K562 (cell line): ENCODE data around the gene TMSB10. TPM values are rescaled to one million over a fixed set of nuclear protein-coding genes. Genes with fewer than 3 reads are reported as not detected.

ENCODE experiments used
- CREB1 ChIP-seq, 2 experiments: sonication (generic) in 1 of 2; formaldehyde crosslinking in 1 of 2; IDR thresholded peaks; 2 replicates each; pipeline versions ENCODE4 v1.6.1 to v1.8.0; 2012 to 2022; ENCODE audit warnings: inconsistent platforms in 1 of 2, mild to moderate bottlenecking in 1 of 2, missing genetic modification reagents in 1 of 2, moderate library complexity in 1 of 2
- E2F1 ChIP-seq: sonication (generic); formaldehyde crosslinking; IDR thresholded peaks from 2 replicates; pipeline ENCODE4 v1.8.1; 2023; ENCODE audit warnings: mild to moderate bottlenecking, missing genetic modification reagents, moderate library complexity
- HMGN3 ChIP-seq: IDR thresholded peaks from 2 replicates; pipeline ENCODE4 v1.6.1; 2011; ENCODE audit warnings: borderline replicate concordance, low read depth, mild to moderate bottlenecking, mixed read lengths, low read length; ENCODE audit not compliant: insufficient read length; ENCODE audit errors: extremely low read depth
- JUN ChIP-seq, 2 experiments: sonication (generic) in 1 of 2; formaldehyde crosslinking in 1 of 2; IDR thresholded peaks; 2 replicates each; pipeline versions ENCODE4 v1.6.1 to v1.8.0; 2012 to 2022; ENCODE audit warnings: borderline replicate concordance in 2 of 2, mild to moderate bottlenecking in 2 of 2, improper control_type of control experiment in 1 of 2, low read depth in 1 of 2, low read length in 1 of 2, missing genetic modification reagents in 1 of 2
- MCM5 ChIP-seq: fragments of 450-650 bp; IDR thresholded peaks from 2 replicates; pipeline ENCODE4 v1.6.1; 2016; ENCODE audit warnings: low read depth
- PPARD ChIP-seq: fragments of 250-450 bp; sonication (Bioruptor Pico); IDR thresholded peaks from 2 replicates; pipeline ENCODE4 v1.8.0; 2022; ENCODE audit warnings: inconsistent platforms, mild to moderate bottlenecking, moderate library complexity
- ZKSCAN3 ChIP-seq: fragments of 250-450 bp; sonication (Bioruptor Pico); IDR thresholded peaks from 2 replicates; pipeline ENCODE4 v1.4.0; 2020
- ZNF146 ChIP-seq: IDR thresholded peaks from one replicate; pipeline ENCODE4 v1.6.1; 2018; ENCODE audit warnings: missing compliant biosample characterization; ENCODE audit not compliant: unreplicated experiment
- ZNF175 ChIP-seq: fragments of 200-800 bp; sonication (Bioruptor generic); IDR thresholded peaks from 2 replicates; pipeline ENCODE4 v1.6.1; 2016; ENCODE audit warnings: low read depth, mild to moderate bottlenecking, missing genetic modification characterization, missing compliant biosample characterization
- ZNF282 ChIP-seq: sonication (generic); formaldehyde crosslinking; IDR thresholded peaks from 2 replicates; pipeline ENCODE4 v1.8.1; 2023; ENCODE audit warnings: missing genetic modification reagents
- ZNF518B ChIP-seq: fragments of 250-450 bp; sonication (Bioruptor Pico); IDR thresholded peaks from 2 replicates; pipeline ENCODE4 v1.5.0; 2021; ENCODE audit warnings: mild to moderate bottlenecking, moderate library complexity
- ZNF57 ChIP-seq: fragments of 450-650 bp; formaldehyde crosslinking; IDR thresholded peaks from 2 replicates; pipeline ENCODE4 v1.4.0; 2020; ENCODE audit warnings: mild to moderate bottlenecking, moderate library complexity
- polyA plus RNA-seq, 8 experiments: library from polyadenylated mRNA; depleted of rRNA in 4 of 8; stranded (reverse) in 5 of 8; unstranded in 3 of 8; fragments of >200 nt; fragmentation: Nextera tagmentation in 2 of 8; fragmentation: Illumina TruSeq in 1 of 8; extraction: Ambion mirVana in 2 of 8; extraction: Trizol in 1 of 8; gene quantifications; 2 replicates each; pipeline versions ENCODE4 v1.2.1 to v1.2.3, GENCODE V29; 2011 to 2014; ENCODE audit warnings: inconsistent platforms in 1 of 8, missing spikeins in 1 of 8
- total RNA-seq, 7 experiments: library from RNA; depleted of rRNA in 6 of 7; stranded (reverse); fragments of >200 nt in 6 of 7; fragmentation: Illumina TruSeq in 2 of 7; extraction: Trizol in 2 of 7; gene quantifications; 2 replicates each; pipeline versions ENCODE4 v1.2.1 to v1.2.3, GENCODE V29; 2011 to 2021; ENCODE audit warnings: low replicate concordance in 1 of 7
- TF ChIP-seq, protein P1 (sequence below): IDR thresholded peaks from 2 replicates; pipeline ENCODE4 v1.6.1; 2011; ENCODE audit not compliant: insufficient read length; ENCODE audit errors: extremely low read depth

Gene TMSB10
- total and polyA plus RNA-seq, 9 of the 15 experiments (the other 6 are each of a cell fraction or from before 2014, with no cell fraction given), result 382 to 2,226 (median 959) TPM

DNA sequence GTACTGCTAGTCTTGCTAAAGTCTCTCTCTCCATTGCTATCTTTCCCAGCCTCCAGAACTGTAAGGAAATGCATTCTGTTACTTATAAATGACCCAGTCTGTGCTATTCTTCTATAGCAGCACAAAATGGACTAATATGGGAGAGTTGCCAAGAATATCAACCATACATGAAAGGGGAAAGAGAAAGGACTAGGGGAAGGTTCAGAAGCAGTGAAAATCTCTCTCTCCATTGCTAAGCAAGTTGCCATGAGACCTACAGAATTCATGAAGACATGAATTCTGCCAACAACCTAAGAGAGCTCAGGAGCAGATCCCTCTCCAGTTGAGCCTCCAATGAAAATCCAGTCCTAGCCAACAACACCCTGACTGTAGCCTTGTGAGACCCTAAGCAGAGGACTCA is 21.0 kb upstream of the TMSB10 start (continued):
- TF ChIP-seq ZNF518B (CRISPR knock-in tag), result no peak
- TF ChIP-seq ZNF146 (CRISPR knock-in tag), result no peak
- no peak for TF ChIP-seq HMGN3
- TF ChIP-seq PPARD (CRISPR knock-in tag), result no peak
- no peak for TF ChIP-seq E2F1 (CRISPR knock-in tag)
- TF ChIP-seq JUN (IDR thresholded peaks at IDR 0.05; ENCODE audit: borderline replicate concordance, low read depth, low read length), result no peak
- TF ChIP-seq JUN (CRISPR knock-in tag; IDR thresholded peaks at IDR 0.05; ENCODE audit: borderline replicate concordance), result no peak
- TF ChIP-seq CREB1 (IDR thresholded peaks at IDR 0.05), result no peak
- no peak for TF ChIP-seq CREB1 (CRISPR knock-in tag; IDR thresholded peaks at IDR 0.05)
- TF ChIP-seq ZNF282 (CRISPR knock-in tag), result no peak
- TF ChIP-seq MCM5, result no peak
- TF ChIP-seq ZNF175 (CRISPR knock-in tag), result no peak
- TF ChIP-seq, protein P1, sequence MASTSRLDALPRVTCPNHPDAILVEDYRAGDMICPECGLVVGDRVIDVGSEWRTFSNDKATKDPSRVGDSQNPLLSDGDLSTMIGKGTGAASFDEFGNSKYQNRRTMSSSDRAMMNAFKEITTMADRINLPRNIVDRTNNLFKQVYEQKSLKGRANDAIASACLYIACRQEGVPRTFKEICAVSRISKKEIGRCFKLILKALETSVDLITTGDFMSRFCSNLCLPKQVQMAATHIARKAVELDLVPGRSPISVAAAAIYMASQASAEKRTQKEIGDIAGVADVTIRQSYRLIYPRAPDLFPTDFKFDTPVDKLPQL, result no peak
- TF ChIP-seq ZNF57, result no peak
- no peak for TF ChIP-seq ZKSCAN3 (CRISPR knock-in tag)
- TF ChIP-seq, all 486 proteins: peak for 0
